ENCODE data around the gene POLA1.
"Not testable (repeated sequence)": the region's sequence is repeated elsewhere in the genome, so short reads cannot be mapped to it uniquely, and the experiment has no call there.

The POLA1 gene

GRCh38 chrX:24790166-24790565 is 96.4 kb downstream of the POLA1 start:
- no peak for DNase-seq (ENCODE audit: low spot score)

DNA sequence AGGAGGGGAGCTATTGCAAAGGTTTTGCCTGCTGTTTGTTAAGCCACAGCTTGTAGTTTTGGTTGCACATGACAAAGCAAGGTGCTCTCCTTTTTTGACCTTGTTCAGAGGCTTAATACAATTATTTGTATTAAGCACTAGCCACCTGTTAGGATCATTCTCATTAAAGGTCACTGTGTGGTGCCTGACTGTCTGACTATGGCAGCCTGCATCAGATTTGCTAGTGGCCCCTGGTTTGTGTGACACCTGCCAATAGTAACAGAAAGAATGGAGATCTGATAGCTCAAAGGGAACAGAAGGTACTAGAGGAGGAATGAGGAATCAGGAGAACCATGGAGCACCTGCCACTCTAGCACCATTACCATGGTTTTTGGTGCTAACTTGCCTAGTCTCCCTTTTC is 102.5 kb downstream of the POLA1 start:
- DNase-seq (ENCODE audit: low spot score): no peak

GRCh38 chrX:24799078-24799477 is 105.4 kb downstream of the POLA1 start:
- DNase-seq (ENCODE audit: low spot score): no peak

DNA sequence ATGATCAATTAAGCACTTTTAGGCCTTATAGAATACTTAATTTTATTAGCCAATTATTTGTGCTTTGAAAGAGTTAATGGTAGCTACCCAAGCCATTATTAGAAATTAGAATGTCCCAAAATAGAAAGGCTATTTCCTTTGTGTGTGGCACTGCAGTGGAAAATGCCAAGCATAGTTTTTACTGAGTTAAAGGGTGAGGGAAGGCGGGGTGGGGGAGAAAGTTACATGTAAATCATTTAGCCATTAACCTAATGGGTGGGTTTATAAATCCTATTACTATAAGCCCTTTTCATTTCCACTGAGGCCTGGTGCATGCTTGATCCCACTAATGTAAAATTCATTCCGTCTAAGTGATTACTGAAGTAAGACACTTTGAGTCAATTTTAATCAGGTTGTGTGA is 105.8 kb downstream of the POLA1 start:
- no peak for DNase-seq (ENCODE audit: low spot score)

DNA sequence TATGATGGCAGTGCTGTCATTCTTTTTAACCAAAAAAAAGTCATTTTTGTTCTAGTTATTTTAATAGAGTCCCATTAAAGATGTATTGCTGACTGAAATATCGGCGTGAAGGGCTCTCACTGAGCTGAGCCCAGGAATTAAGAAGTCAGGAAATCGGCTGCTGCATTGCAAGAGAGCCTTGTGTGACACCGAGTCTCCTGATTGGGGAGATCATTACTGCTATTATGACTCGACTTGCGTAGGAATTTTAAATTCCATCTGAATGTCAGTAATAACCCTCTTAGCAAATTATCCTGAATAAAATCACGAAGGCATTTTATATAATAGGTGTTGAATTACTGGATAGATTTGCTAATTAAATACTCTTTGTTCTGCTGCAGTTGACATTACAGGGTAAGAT is 111.5 kb downstream of the POLA1 start:
- no peak for DNase-seq (ENCODE audit: low spot score)

GRCh38 chrX:24819807-24820206 is 126.1 kb downstream of the POLA1 start:
- not testable (repeated sequence) for DNase-seq (ENCODE audit: low spot score)

- no peak for DNase-seq (ENCODE audit: low spot score)
Measured at GRCh38 chrX:24828147-24828546, 134.4 kb downstream of the POLA1 start.

DNA sequence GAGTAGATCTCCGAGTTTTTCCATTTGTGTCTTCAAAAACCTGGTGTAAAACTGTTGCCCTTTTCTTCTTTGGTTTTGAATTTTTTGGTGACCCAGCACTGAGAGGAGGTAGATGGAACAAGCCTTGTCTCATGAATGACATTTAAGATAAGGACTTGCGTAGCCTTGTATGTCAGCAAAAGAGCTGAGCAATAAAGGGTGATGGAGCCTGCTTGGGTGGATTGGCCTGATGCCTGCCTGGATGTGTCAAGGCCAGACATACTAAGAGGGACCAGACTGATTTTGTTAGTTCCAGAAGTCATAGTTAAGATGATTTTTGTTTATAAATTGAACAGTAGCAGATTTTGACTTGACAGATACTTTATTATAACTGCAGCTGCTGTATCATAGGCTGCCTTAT is 134.9 kb downstream of the POLA1 start:
- DNase-seq (ENCODE audit: low spot score): no peak

GRCh38 chrX:24833695-24834094 is 140.0 kb downstream of the POLA1 start:
- DNase-seq (ENCODE audit: low spot score): no peak

GRCh38 chrX:24837966-24838365 is 144.2 kb downstream of the POLA1 start:
- no peak for DNase-seq (ENCODE audit: low spot score)

GRCh38 chrX:24838629-24839028 is 144.9 kb downstream of the POLA1 start:
- DNase-seq (ENCODE audit: low spot score): no peak

DNA sequence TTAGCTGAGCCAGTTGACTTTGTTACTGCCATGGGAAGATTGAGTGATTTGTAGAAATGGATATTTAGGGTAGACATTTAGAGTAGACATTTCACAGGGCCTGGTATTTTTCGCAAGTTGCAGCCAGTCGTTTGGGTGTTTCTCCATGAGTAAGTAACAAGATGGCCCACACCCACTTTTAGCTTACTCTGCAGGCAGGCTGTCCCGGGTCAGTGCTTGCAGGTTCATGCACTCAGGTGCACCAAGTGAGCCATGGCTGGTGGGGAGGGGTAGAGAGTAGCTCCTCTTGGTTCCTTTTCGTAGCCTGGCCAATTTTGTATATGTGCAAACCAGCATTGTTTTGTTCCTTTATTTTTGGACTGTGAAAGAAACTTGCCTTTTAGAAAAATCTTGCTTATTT is 145.6 kb downstream of the POLA1 start:
- no peak for DNase-seq (ENCODE audit: low spot score)

DNA sequence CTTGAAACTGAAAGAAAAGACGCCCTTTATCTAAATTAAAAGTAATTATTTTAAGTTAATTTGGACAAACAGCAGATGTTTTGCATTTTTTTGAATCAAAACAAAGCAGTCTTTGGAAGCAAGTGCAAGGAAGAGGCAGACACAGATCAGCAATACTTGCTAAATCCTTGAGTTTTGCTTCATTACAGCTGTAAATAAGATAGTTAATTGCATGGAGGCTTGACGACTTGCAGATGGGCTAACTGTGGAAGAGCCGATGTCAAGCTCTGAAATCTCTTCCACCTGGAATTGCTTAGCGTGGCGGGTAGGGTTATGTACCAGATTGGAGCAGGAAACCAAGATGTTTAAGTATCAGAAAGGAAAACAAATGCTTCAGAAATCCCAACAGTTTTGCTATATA is 148.8 kb downstream of the POLA1 start:
- no peak for DNase-seq (ENCODE audit: low spot score)

DNA sequence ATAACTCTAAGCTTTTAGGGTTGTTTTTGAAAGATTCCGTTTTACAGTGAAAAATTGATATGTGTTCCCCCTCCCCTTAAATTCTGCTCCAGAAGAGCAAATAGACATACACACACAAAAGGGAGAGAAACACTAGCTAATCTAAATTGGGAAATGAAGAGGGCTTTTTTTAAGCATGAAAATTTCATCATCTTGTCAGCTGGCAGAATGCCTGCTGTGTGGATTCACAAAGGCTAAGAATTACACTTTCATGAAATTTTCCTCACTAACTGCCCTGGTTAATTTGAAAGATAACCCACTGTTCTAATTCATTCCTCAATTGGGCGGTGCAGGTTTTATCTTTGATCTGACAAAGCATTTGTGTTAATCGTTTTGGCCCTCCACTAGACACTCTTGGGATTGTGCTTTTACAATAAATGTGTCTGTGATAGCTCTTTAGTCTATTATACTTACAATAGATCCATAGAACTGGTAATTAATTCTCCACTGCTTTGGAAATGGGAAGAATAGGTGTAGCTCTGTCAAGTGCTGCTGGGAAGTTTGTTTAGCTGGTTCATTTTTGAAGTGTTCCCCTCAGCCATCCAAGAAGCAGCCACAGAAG is 152.9 kb downstream of the POLA1 start:
- DNase-seq (ENCODE audit: low spot score): no peak

GRCh38 chrX:24851289-24851688 is 157.6 kb downstream of the POLA1 start:
- DNase-seq (ENCODE audit: low spot score): no peak

DNA sequence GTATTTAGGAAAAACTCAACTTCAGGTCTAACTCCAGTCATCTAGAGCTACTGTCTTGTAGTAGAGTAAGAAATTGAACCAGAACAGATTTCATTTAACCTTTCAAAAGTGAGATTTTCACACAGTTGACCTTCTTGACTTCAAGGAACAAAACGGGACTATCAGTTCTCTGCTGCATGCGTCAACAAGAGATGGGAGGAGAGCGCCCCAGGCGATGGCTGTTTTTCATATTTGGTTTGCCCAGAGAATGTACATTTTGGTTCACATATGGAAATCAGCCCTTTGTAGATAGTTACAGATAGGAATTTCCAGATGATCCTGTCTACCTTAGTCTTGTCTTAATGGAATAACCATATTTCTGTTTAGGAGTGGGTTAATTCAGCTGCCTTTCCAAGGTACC is 158.1 kb downstream of the POLA1 start:
- no peak for DNase-seq (ENCODE audit: low spot score)

GRCh38 chrX:24858004-24858746 is 164.5 kb downstream of the POLA1 start:
- DNase-seq (ENCODE audit: low spot score): no peak

- no peak for DNase-seq (ENCODE audit: low spot score)
Measured at GRCh38 chrX:24859211-24859841, 165.6 kb downstream of the POLA1 start.

GRCh38 chrX:24860140-24860539 is 166.4 kb downstream of the POLA1 start:
- DNase-seq (ENCODE audit: low spot score): no peak

GRCh38 chrX:24862343-24862742 is 168.6 kb downstream of the POLA1 start:
- no peak for DNase-seq (ENCODE audit: low spot score)

GRCh38 chrX:24863779-24864178 is 170.1 kb downstream of the POLA1 start:
- not testable (repeated sequence) for DNase-seq (ENCODE audit: low spot score)

DNA sequence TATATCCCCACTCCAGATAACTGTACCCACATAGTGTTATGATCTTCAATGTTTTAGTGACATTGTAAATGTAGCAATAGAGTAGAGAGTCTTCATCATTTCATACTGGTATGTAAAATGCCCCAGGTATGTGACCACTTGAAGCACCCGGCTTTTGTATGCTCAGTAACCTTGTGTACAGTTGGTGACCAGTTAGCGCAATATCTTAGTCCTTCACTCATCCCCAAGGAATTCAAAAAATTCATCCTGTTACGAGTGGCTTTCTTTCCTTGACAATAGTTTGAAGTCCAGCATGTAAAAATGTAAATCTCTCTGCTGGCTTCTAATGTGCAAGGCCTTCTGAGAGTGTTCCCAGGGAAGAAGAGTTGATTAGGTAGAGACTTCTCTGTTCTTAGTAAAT is 176.4 kb downstream of the POLA1 start:
- DNase-seq (ENCODE audit: low spot score): no peak

DNA sequence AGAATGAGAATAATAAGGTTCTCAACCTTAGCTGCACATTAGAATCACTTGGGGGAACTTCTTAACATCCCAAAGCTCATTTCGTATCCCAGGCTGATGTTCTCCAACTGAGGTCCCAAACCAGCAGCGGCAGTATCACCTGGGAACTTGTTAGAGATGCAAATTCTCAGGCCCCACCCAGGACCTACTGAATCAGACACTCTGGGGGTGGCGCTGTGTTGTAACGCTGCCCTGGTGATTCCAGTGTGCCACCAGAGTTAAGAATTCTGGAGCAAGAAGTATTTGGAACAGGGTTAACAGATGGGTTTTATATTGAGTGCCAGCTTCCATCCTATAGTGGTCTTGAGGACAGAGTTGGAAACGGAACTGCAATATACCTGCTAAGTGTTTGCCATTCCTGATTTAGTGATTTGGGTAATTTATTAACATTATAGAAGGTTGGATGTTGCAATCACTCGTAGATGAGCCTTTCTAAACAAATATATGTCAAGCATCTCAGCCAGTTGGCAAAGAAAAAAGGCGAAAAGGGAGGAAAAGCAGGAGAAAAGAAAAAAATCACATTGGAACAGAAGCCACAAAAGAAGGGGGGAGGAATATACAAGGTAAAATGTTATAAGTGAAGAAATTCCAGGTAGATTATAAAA is 181.0 kb downstream of the POLA1 start:
- no peak for DNase-seq (ENCODE audit: low spot score)

Data from AG20443 (cell line).